Measurements from ENCODE around the gene AGAP2.

GRCh38 chr12:57779736-57780135, 41.2 kb upstream of the AGAP2 start:
- TF ChIP-seq ZNF121 (CRISPR knock-in tag; IDR thresholded peaks at IDR 0.05): no peak
- no peak for TF ChIP-seq CTCF (IDR thresholded peaks at IDR 0.05)
- TF ChIP-seq CREM (CRISPR knock-in tag; IDR thresholded peaks at IDR 0.05): no peak
- no peak for TF ChIP-seq SP1 (CRISPR knock-in tag; conservative IDR thresholded peaks at IDR 0.05)
- TF ChIP-seq CBFB (CRISPR knock-in tag; IDR thresholded peaks at IDR 0.05; ENCODE audit: low read depth): no peak
